Panc1 (cell line): ENCODE data around the gene MR1.
"Not testable (repeated sequence)": the region's sequence is repeated elsewhere in the genome, so short reads cannot be mapped to it uniquely, and the experiment has no call there.

Experiments used
- CTCF ChIP-seq: fragments of 450-650 bp; IDR thresholded peaks from 2 replicates; pipeline ENCODE4 v1.5.1; 2017; ENCODE audit warnings: mild to moderate bottlenecking
- POLR2AphosphoS5 ChIP-seq: IDR thresholded peaks from 2 replicates; pipeline ENCODE4 v1.6.1; 2012; ENCODE audit warnings: mild to moderate bottlenecking, low read depth, low read length, moderate library complexity
- REST ChIP-seq, 2 experiments: IDR thresholded peaks; 2 replicates each; pipeline ENCODE4 v1.6.1; 2011 to 2012; ENCODE audit warnings: low read depth in 2 of 2, control low read depth in 1 of 2, low read length in 1 of 2, mild to moderate bottlenecking in 1 of 2, moderate library complexity in 1 of 2; ENCODE audit not compliant: insufficient read depth in 1 of 2

GRCh38 chr1:181060947-181061346 is 27.2 kb downstream of the MR1 start:
- TF ChIP-seq CTCF; POLR2AphosphoS5; REST (IDR thresholded peaks at IDR 0.05; ENCODE audit: insufficient read depth in 1 of 2, low read depth in 2 of 2, low read length in 1 of 2): not testable (repeated sequence)
